ENCODE measurements around the gene ABCC1.

DNA sequence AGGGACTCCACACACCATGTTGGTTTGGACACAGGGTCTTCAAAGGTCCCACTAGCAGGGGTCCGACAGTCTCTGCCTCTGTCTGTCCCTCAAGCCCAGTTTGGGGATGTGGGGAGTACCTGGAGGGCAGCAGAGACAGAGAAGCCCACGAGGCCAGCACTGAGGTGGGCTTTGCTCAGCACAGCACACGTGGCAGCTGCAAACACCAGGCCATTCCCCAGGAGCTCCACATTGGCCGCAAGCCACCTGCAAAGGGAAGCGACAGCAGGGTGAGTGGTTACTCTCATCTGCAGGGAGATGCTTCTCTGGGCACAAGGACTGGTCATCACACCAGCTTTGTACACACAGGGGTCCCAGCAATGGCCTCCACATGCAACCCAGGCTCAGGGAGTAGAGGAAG is 211.9 kb downstream of the ABCC1 start:
- TF ChIP-seq EZH2phosphoT487 (IDR thresholded peaks at IDR 0.05; ENCODE audit: low read depth) = no peak
- TF ChIP-seq, protein P1, sequence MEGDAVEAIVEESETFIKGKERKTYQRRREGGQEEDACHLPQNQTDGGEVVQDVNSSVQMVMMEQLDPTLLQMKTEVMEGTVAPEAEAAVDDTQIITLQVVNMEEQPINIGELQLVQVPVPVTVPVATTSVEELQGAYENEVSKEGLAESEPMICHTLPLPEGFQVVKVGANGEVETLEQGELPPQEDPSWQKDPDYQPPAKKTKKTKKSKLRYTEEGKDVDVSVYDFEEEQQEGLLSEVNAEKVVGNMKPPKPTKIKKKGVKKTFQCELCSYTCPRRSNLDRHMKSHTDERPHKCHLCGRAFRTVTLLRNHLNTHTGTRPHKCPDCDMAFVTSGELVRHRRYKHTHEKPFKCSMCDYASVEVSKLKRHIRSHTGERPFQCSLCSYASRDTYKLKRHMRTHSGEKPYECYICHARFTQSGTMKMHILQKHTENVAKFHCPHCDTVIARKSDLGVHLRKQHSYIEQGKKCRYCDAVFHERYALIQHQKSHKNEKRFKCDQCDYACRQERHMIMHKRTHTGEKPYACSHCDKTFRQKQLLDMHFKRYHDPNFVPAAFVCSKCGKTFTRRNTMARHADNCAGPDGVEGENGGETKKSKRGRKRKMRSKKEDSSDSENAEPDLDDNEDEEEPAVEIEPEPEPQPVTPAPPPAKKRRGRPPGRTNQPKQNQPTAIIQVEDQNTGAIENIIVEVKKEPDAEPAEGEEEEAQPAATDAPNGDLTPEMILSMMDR (IDR thresholded peaks at IDR 0.05; ENCODE audit: low read depth, low read length) = no peak
